Heart right ventricle (tissue), 16 donors: ENCODE results near the gene SEPTIN2. TPM values are rescaled to one million over a fixed set of nuclear protein-coding genes. Genes with fewer than 3 reads are reported as not detected.

ENCODE experiments used
- ATAC-seq, 8 donors: fragments of 200-7000 bp; cut with Tn5 transposase; one replicate each; pipeline ENCODE4 v1.9.1; 2020; ENCODE audit warnings: mild to moderate bottlenecking in 8 of 8, moderate library complexity in 8 of 8, moderate number of reproducible peaks in 1 of 8
- DNase-seq, 2 donors: peaks; one replicate each; pipeline ENCODE4 v3.0.0-alpha.2; 2020
- H3K27ac ChIP-seq, 10 donors: fragments of 200-600 bp; sonication (generic) in 2 of 10; one replicate each; pipeline versions ENCODE4 v1.5.0 to v1.8.0; 2020 to 2022; ENCODE audit warnings: mild to moderate bottlenecking in 3 of 10
- H3K27me3 ChIP-seq, 7 donors: fragments of 200-600 bp; one replicate each; pipeline ENCODE4 v1.8.0; 2021 to 2022; ENCODE audit warnings: mild to moderate bottlenecking in 2 of 7
- H3K36me3 ChIP-seq, 9 donors: fragments of 200-600 bp; sonication (generic) in 1 of 9; one replicate each; pipeline versions ENCODE4 v1.5.0 to v1.8.0; 2020 to 2022; ENCODE audit warnings: mild to moderate bottlenecking in 2 of 9
- H3K4me1 ChIP-seq, 9 donors: fragments of 200-600 bp; sonication (generic) in 1 of 9; one replicate each; pipeline versions ENCODE4 v1.5.0 to v1.8.0; 2020 to 2022; ENCODE audit warnings: mild to moderate bottlenecking in 4 of 9
- H3K4me3 ChIP-seq, 10 donors: fragments of 200-600 bp; sonication (generic) in 2 of 10; one replicate each; pipeline versions ENCODE4 v1.5.0 to v1.8.0; 2020 to 2022; ENCODE audit warnings: mild to moderate bottlenecking in 7 of 10, moderate library complexity in 2 of 10
- H3K9me3 ChIP-seq, 11 donors: fragments of 200-600 bp in 10 of 11; sonication (generic) in 2 of 11; one replicate each; pipeline versions ENCODE4 v1.5.0 to v1.8.0; 2013 to 2022; ENCODE audit warnings: mild to moderate bottlenecking in 2 of 11, control low read depth in 1 of 11, moderate library complexity in 1 of 11
- CTCF ChIP-seq, 9 donors: fragments of 200-600 bp; sonication (generic) in 2 of 9; IDR thresholded peaks; one replicate each; pipeline versions ENCODE4 v1.5.0 to v1.8.0; 2021 to 2022; ENCODE audit warnings: antibody characterized with exemption in 9 of 9, mild to moderate bottlenecking in 5 of 9, moderate library complexity in 1 of 9
- WGBS, 2 donors: extraction: QIAGEN DNeasy Blood & Tissue Kit; methylation state at CpG; one replicate each; pipeline ENCODE4 v1.1.7; 2013; ENCODE audit warnings: inconsistent platforms in 1 of 2; 5-methylcytosine and 5-hydroxymethylcytosine counted together
- intact Hi-C, 10 donors: fragments of 100-400 bp; cut with DNase I; formaldehyde crosslinking; loops; one replicate each; pipeline versions ENCODE4 v1.11.1 to v1.14.2; 2022
- polyA plus RNA-seq, 2 donors: library from polyadenylated mRNA; stranded (reverse); fragments of 200-250 nt; gene quantifications; one replicate each; pipeline ENCODE4 v1.2.3, GENCODE V29; 2013
- total RNA-seq, 10 donors: library from RNA; stranded (reverse); fragmentation: NEBNext Ultra II Directional in 3 of 10; extraction: Animal tissue kit (Norgen Biotek cat#: 25700) in 3 of 10; gene quantifications; one replicate each; pipeline versions ENCODE4 v1.2.1 to v1.2.4, GENCODE V29; 2021 to 2023
- donor health status: Arrhythmogenic right ventricular cardiomyopathy.
- donor health status: ischemic (EF 13 %, LVEDD 7.1; RV severe dilation, severe dysfunction).
- donor health status: healthy with polysubstance abuse.
- donor health status: DM: no; HTN: yes; CAD: no.
- donor health status: DM: no; HTN: no; CAD: no.
- donor health status: ischemic (EF 25% LVEDD 6.9; RV normal size, moderate dysfunction).
- donor health status: ischemic (EF 25% LVEDD 5.7; RV mildly dilated, moderate dysfunction).
- donor health status: healthy.
- donor health status: DM: yes; HTN: yes; CAD: no.
- donor health status: Ischemic cardiomyopathy.
- donor health status: ischemic (EF 35%, LVEDD 5.7; RV mildly dilated, moderate dysfunction).
- donor health status: nonischemic (EF 11% LVEDD 7.7; RV severe dilation, severe dysfunction).
- donor health status: DM: yes; HTN: yes; CAD: no.
- donor health status: PGD.
- donor health status: ischemic (EF 29% LVEDD 5.4; RV normal size, mild dysfunction).
- donor health status: nonischemic (EF 23%, LVEDD 6.1; RV moderate dilation, normal function).

SEPTIN2 gene
- total and polyA plus RNA-seq, 12 donors, result 100 to 249 (median 188) TPM

GRCh38 chr2:241268716-241269445, 46.8 kb upstream of the SEPTIN2 start:
- no peak for ATAC-seq
- no peak for DNase-seq
- Histone ChIP-seq H3K4me3 (no peak overlapping the region), H3K36me3 (peaks cover 0 to 54% (median 25%) of the 10 kb centered on the region in 9 donors), H3K9me3 (no peaks in the 10 kb centered on the region), H3K27ac (no peak overlapping the region), H3K27me3 (no peaks in the 10 kb centered on the region), H3K4me1 (peaks cover 6 to 48% (median 37%) of the 10 kb centered on the region in 9 donors)
- 83 to 86% methylated on average over 14 of the region's 14 CpGs for WGBS, 2 donors
- no peak for TF ChIP-seq CTCF (IDR thresholded peaks at IDR 0.05)
- intact Hi-C loops, result loop anchor here in 1 of 10 donors (5.0 kb wide), 1 partner anchor 83 kb away; no protein-coding TSS in a partner anchor

DNA sequence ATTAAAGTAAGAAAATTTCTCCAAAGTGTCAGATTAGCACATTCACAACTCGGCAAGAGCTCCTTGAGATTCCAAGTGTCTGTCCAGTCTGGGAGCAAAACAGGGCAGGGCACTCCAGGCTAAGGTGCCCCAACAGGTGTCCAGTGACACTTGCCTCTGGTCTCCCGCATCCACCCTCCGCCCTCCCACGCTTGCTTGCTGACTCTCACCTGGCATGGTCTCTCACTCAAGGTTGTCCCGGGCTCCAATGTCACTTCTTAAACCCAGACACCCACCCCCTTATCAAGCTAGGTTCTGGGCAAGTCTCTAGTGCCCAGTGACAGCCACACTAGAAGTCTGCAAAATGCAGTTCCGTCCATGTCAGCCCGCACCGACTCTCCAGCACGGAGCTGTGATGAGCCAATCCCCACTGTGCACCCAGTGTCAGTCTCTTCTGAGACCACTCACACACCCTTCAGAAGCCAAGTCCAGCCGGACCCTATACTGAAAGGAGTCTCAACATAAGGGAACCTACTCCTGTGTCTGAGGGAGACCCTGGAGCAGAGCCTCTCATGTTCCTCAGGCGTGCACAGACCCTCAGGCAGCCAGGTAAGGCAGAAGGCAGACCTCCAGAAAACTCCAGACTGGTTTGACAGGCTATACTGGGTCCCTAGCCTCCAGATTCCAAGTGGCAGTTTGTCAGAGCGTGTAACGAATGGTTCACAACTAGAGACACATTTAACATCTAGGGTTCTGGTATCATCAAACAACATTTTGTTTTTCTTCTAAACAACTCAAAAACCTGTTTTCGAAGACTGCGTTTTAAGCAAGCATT, 45.8 kb upstream of the SEPTIN2 start:
- no peaks in the 10 kb centered on the region for H3K27me3 ChIP-seq
- H3K27ac ChIP-seq, result no peak overlapping the region
- peaks cover 6 to 48% (median 39%) of the 10 kb centered on the region in 9 donors for H3K4me1 ChIP-seq
- peak overlapping the region in 2 of 10 donors; percentile 81 to 91 for H3K4me3 ChIP-seq
- no peak for ATAC-seq
- TF ChIP-seq CTCF (IDR thresholded peaks at IDR 0.05), result no peak
- peaks cover 0 to 43% (median 17%) of the 10 kb centered on the region in 9 donors for H3K36me3 ChIP-seq
- DNase-seq, result no peak
- 77 to 79% methylated on average over 15 of the region's 15 CpGs for WGBS, 2 donors
- H3K9me3 ChIP-seq, result no peaks in the 10 kb centered on the region
- intact Hi-C loops, result loop anchor here in 5 of 10 donors (5.0 kb wide), 3 partner anchors 42 to 82 kb away; partner anchors contain the start of genes HDLBP (in 1 of the 5) and SEPTIN2 (in 1 of the 5)

GRCh38 chr2:241270531-241270930, 45.2 kb upstream of the SEPTIN2 start:
- WGBS, 2 donors, result 47 to 51% methylated on average over 5 of the region's 5 CpGs
- intact Hi-C loops, result loop anchor here in 4 of 10 donors (5.0 kb wide), 2 partner anchors 42 to 47 kb away; partner anchors contain the start of genes HDLBP (in 1 of the 4) and SEPTIN2 (in 1 of the 4)
- TF ChIP-seq CTCF (IDR thresholded peaks at IDR 0.05), result no peak
- Histone ChIP-seq H3K27me3 (no peaks in the 10 kb centered on the region), H3K36me3 (peaks cover 0 to 37% (median 14%) of the 10 kb centered on the region in 9 donors), H3K4me1 (peaks cover 6 to 48% (median 39%) of the 10 kb centered on the region in 9 donors), H3K9me3 (peaks cover 0 to 6% (median 0%) of the 10 kb centered on the region in 11 donors), H3K4me3 (peak overlapping the region in 6 of 10 donors; percentile 81 to 95 (median 91)), H3K27ac (peak overlapping the region in 1 of 10 donors; percentile 95)
- DNase-seq (no peak), ATAC-seq (no peak)
